Activated CD8-positive, alpha-beta memory T cell treated with anti-CD3 and anti-CD28 coated beads for 36 hours (primary cell): ENCODE measurements around the gene PRKN. TPM values are rescaled to one million over a fixed set of nuclear protein-coding genes. Genes with fewer than 3 reads are reported as not detected.
"Not testable (repeated sequence)": the region's sequence is repeated elsewhere in the genome, so short reads cannot be mapped to it uniquely, and the experiment has no call there.

Source experiments
- CTCF ChIA-PET: fragments of 350-600 bp; sonication (Branson Sonifier 250); formaldehyde crosslinking; loops from one replicate; lab custom pipeline; 2021; ENCODE audit warnings: antibody characterized with exemption; lab: Charles Lee
- POLR2A ChIA-PET: fragments of 350-600 bp; sonication (Branson Sonifier 250); formaldehyde crosslinking; loops from one replicate; lab custom pipeline; 2021; ENCODE audit warnings: antibody characterized with exemption; lab: Charles Lee
- total RNA-seq, 2 experiments: library from RNA; stranded (reverse); gene quantifications; one replicate each; pipeline ENCODE4 v1.2.3, GENCODE V29; 2021

Gene PRKN
- total RNA-seq, 2 experiments from 2014 or later: not detected

DNA sequence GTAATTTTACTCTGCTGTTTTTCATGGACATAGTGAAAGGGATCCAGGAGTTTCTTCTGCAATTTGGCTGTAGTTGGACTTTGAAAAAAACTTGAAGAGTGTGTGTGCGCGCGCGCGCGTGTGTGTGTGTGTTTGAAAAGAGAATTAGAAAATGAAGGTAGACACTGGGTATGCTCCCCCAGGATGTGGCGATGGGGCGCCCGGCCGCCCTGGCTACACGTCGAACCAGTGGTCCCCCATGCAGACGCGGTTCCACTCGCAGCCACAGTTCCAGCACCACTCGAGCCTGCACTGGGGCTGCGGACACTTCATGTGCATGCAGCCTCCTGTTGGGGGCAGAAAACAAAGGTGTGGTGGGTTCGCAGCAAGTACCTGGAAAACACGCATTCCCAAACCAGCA is 1377.7 kb downstream of the PRKN start:
- POLR2A ChIA-PET: no interaction called here

DNA sequence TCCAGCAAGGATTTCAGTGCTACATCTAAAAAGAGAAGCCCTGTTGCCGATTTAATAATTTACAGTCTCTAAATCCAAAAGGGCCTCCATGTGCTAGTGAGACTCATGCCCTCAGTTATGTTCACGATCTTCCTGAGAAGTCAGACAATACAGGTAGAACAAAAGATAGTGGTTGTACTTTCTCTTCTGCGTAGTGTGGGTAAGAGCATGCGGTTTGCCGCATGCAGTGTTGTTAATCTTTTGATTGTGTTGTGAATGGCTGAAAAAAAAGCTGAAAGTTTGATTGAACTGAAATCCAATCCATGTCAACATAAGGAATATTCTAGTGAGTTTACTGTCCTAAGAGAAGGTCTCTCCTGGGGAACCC is 1379.0 kb downstream of the PRKN start:
- ChIA-PET POLR2A (no interaction called here), CTCF (no interaction called here)

More for the DNA sequence above, 1377.7 kb downstream of the PRKN start:
- CTCF ChIA-PET: no interaction called here

DNA sequence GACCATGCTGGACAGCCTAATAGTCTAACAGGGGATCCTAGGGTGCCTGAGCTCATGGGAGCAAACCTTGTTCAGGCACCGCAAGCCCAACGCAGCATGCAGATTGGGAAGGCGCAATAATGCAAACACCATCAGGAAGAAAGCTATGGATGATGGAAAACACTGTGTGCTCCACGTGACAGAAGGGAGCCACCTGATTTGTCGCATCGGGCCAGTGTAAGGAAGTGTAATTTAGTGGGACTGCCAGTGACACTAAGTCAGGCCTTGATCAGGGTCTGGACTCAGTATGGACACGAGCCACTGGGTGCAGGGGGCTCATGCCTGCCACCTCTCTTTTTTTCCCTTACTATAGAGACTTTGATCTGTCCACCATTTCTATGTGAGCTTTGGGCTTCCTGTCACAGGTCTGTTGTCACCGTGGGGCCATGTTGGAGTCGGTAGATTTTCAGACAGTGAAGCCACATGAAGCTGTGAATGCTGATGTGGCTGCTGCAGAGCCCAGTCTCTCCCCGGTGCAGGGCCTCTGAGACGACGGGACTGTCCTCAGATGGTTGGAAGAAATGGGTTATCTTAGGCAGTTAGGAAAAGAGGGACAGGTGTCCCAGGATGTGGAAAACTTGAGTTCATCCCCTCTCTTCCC is 1379.5 kb downstream of the PRKN start:
- ChIA-PET POLR2A (no interaction called here), CTCF (interaction anchor here (1.4 kb wide), 1 partner anchor 23 kb away, joined by 3 read pairs; no protein-coding TSS in a partner anchor)

DNA sequence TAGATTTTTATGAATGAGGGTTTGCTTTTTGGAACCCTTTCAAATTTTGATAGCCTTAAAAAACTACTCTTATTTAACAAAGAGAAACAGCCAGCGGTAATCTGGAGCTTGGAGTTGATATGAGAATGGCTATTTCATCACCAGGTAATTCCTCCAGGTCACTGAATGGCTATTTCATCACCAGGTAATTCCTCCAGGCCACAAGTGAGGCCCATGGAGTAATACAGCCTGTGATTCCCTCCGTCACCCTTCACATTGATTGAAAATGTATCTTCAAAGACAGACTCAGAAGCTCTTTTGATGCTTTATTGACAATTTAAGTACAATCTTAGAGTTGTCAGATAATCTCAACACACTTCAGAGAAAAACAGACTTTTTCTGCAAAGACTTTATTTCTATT is 1380.4 kb downstream of the PRKN start:
- ChIA-PET CTCF (interaction anchor here (1.4 kb wide), 1 partner anchor 24 kb away, joined by 3 read pairs; no protein-coding TSS in a partner anchor), POLR2A (no interaction called here)

DNA sequence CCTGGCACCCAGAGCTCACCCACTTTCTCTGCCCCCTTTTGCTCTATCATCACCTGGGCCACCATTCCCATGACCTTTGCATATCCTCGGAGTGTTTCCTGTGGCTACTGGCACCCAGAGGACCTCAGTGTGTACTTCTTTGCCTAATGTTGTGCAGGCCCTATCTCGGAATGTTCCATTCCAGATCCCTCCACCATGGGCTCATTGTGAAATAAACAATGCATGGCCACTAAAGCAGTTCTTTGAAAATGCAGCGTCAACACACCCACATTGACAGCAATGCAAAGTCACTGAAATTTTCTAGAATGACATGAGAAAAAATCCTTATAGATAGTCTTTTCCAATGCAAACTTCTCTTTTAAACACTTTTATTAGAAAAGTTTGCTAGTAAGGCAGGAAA is 1380.8 kb downstream of the PRKN start:
- POLR2A ChIA-PET: no interaction called here
- CTCF ChIA-PET: interaction anchor here (1.4 kb wide), 1 partner anchor 24 kb away, joined by 3 read pairs; no protein-coding TSS in a partner anchor

DNA sequence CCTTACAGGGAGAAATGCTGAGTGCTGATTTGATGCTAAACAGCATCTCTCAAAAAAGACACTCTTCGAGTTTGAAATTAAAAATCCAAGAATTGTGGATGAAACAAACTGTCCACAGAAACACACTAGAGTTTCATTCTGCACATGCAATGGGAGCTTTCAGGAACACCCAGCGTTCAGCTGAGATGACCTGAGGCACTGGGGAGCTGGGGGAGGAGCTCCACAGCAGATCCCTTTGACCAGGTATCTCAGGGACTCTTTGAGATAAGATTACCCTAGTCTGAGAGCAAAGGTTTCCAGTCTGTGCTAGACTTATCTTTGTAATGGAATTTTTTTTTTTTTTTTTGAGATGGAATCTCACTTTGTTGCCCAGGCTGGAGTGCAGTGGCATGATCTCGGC is 1382.9 kb downstream of the PRKN start:
- POLR2A ChIA-PET: no interaction called here
- CTCF ChIA-PET: interaction anchor here (1.0 kb wide), 1 partner anchor 13 kb away, joined by 4 read pairs; no protein-coding TSS in a partner anchor

DNA sequence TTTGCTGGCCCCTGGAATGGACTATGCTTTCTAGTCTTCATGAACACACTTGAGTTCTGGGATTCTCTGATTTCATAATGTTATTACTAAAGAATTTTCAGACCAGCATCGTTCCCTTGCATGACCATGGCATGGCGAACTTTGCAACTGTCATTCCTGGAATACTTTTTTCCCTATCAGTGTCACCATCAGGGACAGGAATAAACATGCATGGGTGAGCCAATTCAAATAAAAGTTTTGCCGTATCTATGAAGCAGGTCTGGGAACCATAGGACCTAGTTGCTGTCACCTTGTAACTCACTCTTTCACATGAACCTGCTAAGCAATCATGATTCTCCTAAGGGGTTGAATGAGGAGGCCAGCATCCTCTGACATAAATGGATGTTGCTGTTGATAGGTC is 1385.5 kb downstream of the PRKN start:
- CTCF ChIA-PET: no interaction called here
- POLR2A ChIA-PET: no interaction called here

DNA sequence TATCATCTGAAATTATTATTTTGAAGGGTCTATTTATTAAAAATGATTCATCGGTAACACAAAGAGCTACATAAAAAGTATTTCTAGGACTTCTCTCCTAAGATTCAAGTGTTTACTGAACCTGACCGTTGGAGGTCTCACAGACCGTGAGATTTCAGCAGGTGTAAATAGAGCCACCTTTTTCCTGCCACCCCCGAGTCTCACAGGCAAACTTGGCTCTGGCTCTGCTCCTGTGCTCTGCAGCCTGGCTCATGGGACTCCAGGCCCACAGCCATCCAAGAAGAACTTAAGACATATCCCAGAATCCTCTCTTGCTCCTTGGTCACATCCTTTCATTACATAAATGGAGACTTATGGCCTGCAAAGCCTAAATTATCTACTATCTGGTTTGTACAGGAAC is 1385.9 kb downstream of the PRKN start:
- POLR2A ChIA-PET: no interaction called here
- CTCF ChIA-PET: no interaction called here

DNA sequence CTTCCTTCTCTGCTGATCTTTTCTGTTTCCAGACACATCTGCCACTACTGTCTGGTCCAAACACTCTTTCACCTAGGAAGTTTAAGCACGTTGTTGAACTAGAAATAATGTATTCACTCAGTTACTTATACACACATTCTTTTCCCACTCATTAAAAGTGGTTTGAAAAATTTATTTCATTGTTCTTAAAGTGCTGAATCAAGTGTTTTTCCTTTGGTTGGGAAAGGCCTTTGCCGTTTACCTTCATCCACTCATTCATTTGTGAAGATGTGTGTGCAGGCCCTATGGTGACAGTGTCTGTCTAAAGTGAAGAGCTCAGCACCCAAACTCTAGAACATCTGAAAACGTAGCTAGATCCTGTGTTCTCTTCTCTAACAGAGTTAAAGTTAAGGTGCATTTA is 1389.6 kb downstream of the PRKN start:
- ChIA-PET CTCF (no interaction called here), POLR2A (no interaction called here)

DNA sequence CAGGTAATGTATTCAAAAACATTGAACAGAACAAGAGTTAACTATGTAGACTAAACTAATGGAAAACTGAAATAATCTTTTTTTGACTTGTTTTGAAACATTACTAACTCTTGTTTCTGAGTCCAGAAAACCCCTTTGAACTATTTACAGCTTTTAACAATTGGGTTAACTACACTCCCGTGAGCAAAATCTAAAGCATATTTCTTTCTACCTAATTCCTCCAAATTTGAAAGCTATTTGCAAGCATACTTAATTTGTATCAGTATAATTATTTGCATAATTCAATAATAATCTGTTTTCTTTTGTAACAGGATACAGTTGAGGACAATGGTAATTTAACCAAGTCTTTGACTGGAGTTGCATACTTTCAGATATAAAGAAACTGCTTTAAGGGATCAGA is 1391.1 kb downstream of the PRKN start:
- ChIA-PET CTCF (no interaction called here), POLR2A (no interaction called here)

DNA sequence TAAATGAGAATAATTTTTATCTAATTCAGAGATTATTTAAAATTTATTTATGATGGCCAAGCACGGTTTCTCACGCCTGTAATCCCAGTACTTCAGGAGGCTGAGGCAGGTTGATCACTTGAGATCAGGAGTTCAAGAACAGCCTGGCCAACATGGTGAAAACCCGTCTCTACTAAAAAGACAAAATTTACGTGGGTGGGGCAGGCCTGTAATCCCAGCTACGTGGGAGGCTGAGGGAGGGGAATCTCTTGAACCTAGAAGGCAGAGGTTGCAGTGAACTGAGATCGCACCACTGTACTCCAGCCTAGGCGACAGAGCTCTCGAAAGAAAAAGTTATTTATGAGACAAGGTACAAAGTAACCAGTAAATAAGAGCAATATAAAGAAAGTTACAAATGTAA is 1394.2 kb downstream of the PRKN start:
- ChIA-PET POLR2A (no interaction called here), CTCF (no interaction called here)

DNA sequence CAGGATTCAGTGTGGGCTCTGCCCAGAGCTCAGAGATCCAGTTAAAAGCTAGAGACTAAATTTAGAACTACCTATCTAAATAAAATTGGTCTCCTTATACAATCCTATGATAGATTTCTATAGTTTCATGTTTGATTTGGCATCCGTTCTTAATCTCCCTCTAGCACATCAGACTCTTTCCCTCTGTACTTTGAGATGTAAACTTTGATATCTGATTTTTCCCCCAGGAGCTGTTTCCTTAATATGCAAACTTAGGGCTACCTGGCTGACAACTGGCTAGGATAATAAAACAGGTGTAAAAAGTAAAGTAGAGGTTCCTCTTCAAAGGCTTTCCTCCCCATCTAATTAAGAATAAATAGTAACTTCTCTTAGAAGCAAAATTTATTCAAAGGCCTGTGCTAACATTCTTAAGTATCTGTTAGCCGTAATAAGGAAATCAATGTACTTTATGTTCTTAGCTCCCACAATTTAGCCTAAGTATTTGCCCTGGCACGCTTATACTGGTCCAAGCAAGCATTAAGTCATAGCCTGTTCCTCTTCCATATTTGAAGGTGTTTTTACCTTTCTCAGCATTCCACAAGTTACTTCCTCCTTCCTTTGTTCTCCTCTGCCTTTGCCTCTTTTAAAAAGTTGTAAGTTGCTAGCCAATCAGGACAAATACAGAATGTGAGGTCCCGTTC is 1396.0 kb downstream of the PRKN start:
- POLR2A ChIA-PET: not testable (repeated sequence)
- CTCF ChIA-PET: interaction anchor here (1.2 kb wide), 1 partner anchor 12 kb away, joined by 3 read pairs; no protein-coding TSS in a partner anchor

DNA sequence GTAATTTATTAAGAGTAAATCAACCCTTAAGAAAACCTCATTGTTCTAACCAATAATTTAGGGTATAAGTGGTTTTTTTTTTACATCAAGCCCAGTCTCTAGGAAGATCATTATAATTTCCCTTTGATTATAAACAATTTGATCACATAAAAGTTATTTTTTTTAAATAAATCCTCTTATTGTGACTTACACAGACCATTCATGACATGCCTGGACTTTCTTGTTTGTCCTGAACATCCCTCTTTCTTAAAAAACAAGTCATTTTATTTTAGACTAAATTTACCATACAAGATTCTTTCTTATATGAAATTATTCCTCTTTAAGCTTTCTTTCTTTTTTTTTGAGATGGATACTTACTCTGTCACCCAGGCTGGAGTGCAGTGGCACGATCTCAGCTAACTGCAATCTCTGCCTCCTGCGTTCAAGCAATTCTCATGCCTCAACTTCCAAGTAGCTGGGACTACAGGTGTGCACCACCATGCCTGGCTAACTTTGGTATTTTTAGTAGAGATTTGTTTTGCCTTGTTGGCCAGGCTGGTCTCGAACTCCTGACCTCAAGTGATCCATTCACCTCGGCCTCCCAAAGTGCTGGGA is 1400.1 kb downstream of the PRKN start:
- POLR2A ChIA-PET: no interaction called here
- CTCF ChIA-PET: no interaction called here

DNA sequence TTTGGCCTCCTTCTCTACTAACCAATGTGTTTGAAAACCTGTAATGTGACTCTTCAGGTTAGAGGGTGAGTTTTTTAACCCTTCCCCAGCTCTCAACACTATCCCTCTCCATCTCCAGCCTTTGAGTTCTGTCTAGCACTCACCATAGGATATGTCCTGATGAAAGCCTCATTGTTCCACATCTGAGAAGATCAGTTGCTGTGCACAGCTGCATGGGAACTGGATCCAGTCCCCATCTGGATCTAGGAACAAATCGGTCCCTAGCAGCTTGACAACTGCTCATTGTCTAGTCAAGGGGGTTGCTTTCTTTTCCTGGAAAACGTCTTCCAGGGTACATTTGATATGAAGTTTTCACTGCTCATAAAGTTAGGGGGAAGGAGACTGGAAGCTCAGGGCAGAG is 1408.3 kb downstream of the PRKN start:
- ChIA-PET POLR2A (no interaction called here), CTCF (no interaction called here)

DNA sequence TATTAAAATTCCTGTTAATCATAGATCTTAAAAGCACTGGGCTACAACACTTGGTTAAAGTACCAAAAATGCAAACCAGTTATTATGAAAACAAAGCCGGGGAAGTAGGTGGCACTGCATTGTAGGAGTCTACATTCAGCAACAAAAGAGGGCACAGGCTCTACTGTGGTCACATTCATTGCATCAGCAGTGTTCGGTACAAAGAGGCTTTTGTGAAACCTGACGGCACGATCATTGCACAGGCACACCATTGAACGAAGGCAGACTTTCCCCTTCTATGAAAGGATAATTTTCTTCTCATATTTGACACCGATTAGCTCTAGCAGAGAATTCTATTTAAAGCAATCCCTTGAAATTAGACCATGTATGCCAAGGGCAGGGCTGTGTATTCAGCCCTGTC is 1409.1 kb downstream of the PRKN start:
- CTCF ChIA-PET: no interaction called here

DNA sequence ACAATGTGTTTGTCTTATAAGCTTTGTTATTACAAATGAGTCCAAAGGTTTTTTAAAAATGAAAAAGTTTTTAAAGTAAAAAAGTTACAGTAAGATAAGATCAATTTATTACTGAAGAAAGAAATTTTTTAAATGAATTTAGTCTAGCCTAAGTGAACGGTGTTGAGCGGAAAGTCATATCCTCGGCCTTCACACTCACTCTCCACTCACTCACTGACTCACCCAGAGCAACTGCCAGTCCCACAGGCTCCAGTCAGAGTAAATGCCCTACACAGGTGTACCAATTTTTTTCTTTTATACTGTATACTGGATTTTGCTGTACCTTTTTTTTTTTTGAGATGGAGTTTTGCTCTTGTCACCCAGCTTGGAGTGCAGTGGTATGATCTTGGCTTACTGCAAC is 1411.0 kb downstream of the PRKN start:
- CTCF ChIA-PET: no interaction called here
- POLR2A ChIA-PET: no interaction called here

More for the DNA sequence above, 1409.1 kb downstream of the PRKN start:
- POLR2A ChIA-PET: no interaction called here

DNA sequence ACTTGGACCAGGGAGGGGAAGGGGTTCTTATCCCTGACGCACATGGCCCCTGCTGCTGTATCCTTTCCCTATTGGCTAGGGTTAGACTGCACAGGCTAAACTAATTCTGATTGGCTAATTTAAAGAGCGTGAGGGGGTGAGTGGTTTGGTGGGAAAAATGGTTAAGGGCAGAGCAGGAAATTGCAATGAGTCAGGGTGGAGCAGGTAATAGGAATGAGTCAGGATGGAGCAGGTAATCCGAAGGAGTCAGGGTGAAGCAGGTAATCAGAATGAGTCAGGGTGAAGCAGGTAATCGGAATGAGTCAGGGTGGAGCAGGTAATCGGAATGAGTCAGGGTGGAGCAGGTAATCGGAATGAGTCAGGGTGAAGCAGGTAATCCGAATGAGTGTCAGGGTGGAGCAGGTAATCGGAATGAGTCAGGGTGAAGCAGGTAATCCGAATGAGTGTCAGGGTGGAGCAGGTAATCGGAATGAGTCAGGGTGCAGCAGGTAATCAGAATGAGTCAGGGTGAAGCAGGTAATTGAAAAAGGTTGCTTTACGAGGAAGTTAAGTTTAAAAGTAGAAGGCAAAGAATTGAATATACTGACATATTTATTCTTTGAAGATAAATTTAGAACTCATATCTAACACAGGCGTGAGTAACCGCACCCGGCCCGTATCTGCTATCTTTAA is 1412.2 kb downstream of the PRKN start:
- CTCF ChIA-PET, POLR2A ChIA-PET: not testable (repeated sequence)

DNA sequence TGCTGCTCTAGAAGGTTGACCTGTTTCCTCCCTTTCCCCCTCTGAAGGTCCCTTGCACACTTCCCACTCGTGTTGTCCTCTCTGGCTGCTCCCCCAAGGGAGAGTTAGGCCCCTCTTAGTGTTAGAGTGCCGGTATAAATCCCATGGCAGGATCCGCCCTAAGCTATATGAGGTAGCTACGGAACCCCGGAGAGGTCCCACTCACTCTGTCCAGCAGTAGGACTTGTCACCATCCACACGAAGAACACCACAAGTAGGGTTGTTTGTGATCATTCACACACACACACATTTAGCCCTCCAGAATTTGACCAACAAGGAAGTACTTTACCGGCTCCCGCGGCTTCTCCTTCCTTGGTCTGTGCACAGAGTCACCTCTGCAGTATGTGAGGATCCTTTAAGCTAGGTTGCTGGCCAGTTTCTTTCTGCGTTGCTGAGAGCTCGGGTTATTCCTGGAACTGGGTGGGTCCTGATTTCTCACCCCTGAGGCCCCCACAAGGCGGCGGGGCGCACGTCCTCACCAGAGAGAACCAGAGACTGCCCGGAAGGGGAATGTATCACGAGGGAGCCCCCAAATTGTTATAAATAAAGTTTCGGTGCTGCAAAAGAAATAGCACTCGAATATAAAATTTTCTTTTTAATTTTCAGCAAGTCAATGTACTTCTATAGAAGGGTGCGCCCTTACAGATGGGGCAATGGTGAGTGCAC is 1412.9 kb downstream of the PRKN start:
- CTCF ChIA-PET, POLR2A ChIA-PET: not testable (repeated sequence)

DNA sequence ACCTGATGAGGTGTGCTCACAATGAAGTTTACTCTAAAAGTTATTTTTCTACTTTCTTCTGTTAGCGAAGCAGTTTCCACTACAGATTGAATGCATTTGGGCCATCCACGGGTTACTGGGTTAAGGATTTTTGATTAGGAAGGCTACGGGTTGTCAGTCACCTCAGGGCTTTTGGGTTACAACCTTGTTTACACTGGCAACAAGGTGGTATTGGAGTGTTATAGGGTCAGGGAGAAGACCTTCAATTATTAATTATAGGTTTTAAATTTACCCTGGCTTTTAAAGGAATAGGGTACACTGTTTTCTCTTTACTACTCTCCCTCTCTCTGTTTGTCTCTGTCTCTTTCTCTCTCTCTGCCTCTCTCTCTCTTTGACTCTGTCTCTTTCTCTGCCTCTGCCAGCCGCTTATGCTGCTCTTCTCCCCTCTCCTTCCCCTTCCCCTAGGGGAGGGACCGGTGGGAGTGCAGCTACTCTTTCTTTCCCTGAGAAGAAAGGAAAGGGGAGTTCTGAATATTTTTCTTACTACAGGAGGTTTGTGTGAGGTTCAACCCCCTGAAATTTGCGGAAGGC is 1413.5 kb downstream of the PRKN start:
- CTCF ChIA-PET: no interaction called here
- POLR2A ChIA-PET: no interaction called here
